Progenitor cell of endocrine pancreas (in vitro differentiated cells): Measurements from ENCODE around the gene RAPSN. TPM values are rescaled to one million over a fixed set of nuclear protein-coding genes. Genes with fewer than 3 reads are reported as not detected.
A peak's percentile ranks its signal among the peaks of the same experiment; 100 is the strongest.

Source experiments
- DNase-seq: peaks from one replicate; pipeline ENCODE4 v3.0.0; 2021; ENCODE audit warnings: low spot score; ENCODE audit not compliant: unreplicated experiment
- H3K27ac Mint-ChIP-seq: 2 replicates; pipeline ENCODE4 v1.8.0; 2021; ENCODE audit warnings: mild to moderate bottlenecking, moderate library complexity, mixed read lengths
- H3K27me3 Mint-ChIP-seq: 2 replicates; pipeline ENCODE4 v1.8.0; 2021; ENCODE audit warnings: mixed read lengths
- H3K36me3 Mint-ChIP-seq: 2 replicates; pipeline ENCODE4 v1.8.0; 2022; ENCODE audit warnings: mixed read lengths; ENCODE audit not compliant: insufficient read depth
- H3K4me1 Mint-ChIP-seq: 2 replicates; pipeline ENCODE4 v1.8.0; 2021; ENCODE audit warnings: low read depth, mixed read lengths
- H3K4me3 Mint-ChIP-seq: 2 replicates; pipeline ENCODE4 v1.8.0; 2021; ENCODE audit warnings: low read depth, mild to moderate bottlenecking, moderate library complexity, mixed read lengths
- H3K9me3 Mint-ChIP-seq: 2 replicates; pipeline ENCODE4 v1.8.0; 2021; ENCODE audit warnings: low read depth, mixed read lengths
- CTCF ChIP-seq: fragments of 200-600 bp; sonication (generic); IDR thresholded peaks from one replicate; pipeline ENCODE4 v1.5.0; 2021; ENCODE audit warnings: antibody characterized with exemption, mild to moderate bottlenecking; ENCODE audit not compliant: unreplicated experiment
- total RNA-seq: library from RNA; stranded (reverse); gene quantifications from 2 replicates; pipeline ENCODE4 v1.2.1, GENCODE V29; 2021

Gene RAPSN
- total RNA-seq, 1 donor from 2014 or later, result 0.81 TPM

DNA sequence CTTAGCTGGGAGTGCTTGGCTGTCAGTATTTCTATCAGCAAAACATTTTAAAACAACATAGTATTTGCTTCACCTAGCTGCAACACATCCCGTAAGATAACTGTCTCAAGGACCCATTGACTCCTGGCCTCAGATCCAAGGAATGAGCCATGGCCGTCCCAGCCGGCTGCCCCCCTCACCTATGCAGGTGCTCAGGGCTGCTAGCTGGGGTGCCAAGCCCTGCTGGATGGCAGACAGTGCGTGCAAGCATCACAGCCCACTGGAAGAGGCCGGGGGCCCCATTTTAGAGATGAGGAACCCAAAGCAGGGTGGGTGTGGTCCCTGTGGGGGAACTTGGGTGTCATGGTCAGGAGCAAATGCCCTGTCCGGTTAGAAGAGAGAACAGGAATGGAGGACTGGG lies 31.2 kb downstream of the RAPSN start:
- H3K27me3 Mint-ChIP-seq, result no peaks in the 10 kb centered on the region
- no peak for TF ChIP-seq CTCF
- H3K36me3 Mint-ChIP-seq, result peaks cover 15% of the 10 kb centered on the region
- DNase-seq, result no peak
- H3K4me3 Mint-ChIP-seq, result no peak overlapping the region
- no peaks in the 10 kb centered on the region for H3K9me3 Mint-ChIP-seq
- peak overlapping the region; percentile 75 for H3K27ac Mint-ChIP-seq
- peaks cover 2% of the 10 kb centered on the region for H3K4me1 Mint-ChIP-seq

GRCh38 chr11:47415949-47416472 lies 32.9 kb downstream of the RAPSN start:
- peaks cover 13% of the 10 kb centered on the region for H3K36me3 Mint-ChIP-seq
- H3K27ac Mint-ChIP-seq, result no peak overlapping the region
- no peaks in the 10 kb centered on the region for H3K27me3 Mint-ChIP-seq
- DNase-seq, result no peak
- H3K4me1 Mint-ChIP-seq, result peaks cover 2% of the 10 kb centered on the region
- no peak for TF ChIP-seq CTCF
- H3K4me3 Mint-ChIP-seq, result no peak overlapping the region
- H3K9me3 Mint-ChIP-seq, result no peaks in the 10 kb centered on the region

- H3K9me3 Mint-ChIP-seq, result no peaks in the 10 kb centered on the region
- peaks cover 2% of the 10 kb centered on the region for H3K4me1 Mint-ChIP-seq
- peak overlapping the region; percentile 64 for H3K27ac Mint-ChIP-seq
- TF ChIP-seq CTCF, result no peak
- H3K36me3 Mint-ChIP-seq, result peaks cover 12% of the 10 kb centered on the region
- H3K27me3 Mint-ChIP-seq, result no peaks in the 10 kb centered on the region
- DNase-seq, result no peak
- no peak overlapping the region for H3K4me3 Mint-ChIP-seq
Observed at GRCh38 chr11:47415091-47415854, 33.7 kb downstream of the RAPSN start.

GRCh38 chr11:47414685-47415070 lies 34.3 kb downstream of the RAPSN start:
- H3K4me3 Mint-ChIP-seq, result no peak overlapping the region

More at GRCh38 chr11:47414685-47415070, 34.3 kb downstream of the RAPSN start:
- Mint-ChIP-seq H3K27me3 (no peaks in the 10 kb centered on the region), H3K27ac (no peak overlapping the region), H3K36me3 (peaks cover 7% of the 10 kb centered on the region), H3K4me1 (peaks cover 2% of the 10 kb centered on the region), H3K9me3 (no peaks in the 10 kb centered on the region)
- no peak for TF ChIP-seq CTCF
- DNase-seq, result no peak
